Measurements from ENCODE around the gene OSGIN1. TPM values are rescaled to one million over a fixed set of nuclear protein-coding genes. Genes with fewer than 3 reads are reported as not detected.

The OSGIN1 gene
- polyA plus RNA-seq, 1 donor = 0.59 TPM

- no peak for DNase-seq (ENCODE audit: low read depth)
These were observed 48.7 kb downstream of the OSGIN1 start for GRCh38 chr16:84001726-84002125.

GRCh38 chr16:84003038-84003437 lies 50.0 kb downstream of the OSGIN1 start:
- no peak for DNase-seq (ENCODE audit: low read depth)

- DNase-seq (ENCODE audit: low read depth) = no peak
These were observed 51.4 kb downstream of the OSGIN1 start for GRCh38 chr16:84004442-84004841.

- DNase-seq (ENCODE audit: low read depth) = no peak
These were observed 52.4 kb downstream of the OSGIN1 start for GRCh38 chr16:84005391-84005790.

- no peak for DNase-seq (ENCODE audit: low read depth)
These were observed 54.5 kb downstream of the OSGIN1 start for GRCh38 chr16:84007520-84007919.

GRCh38 chr16:84007965-84008364 lies 54.9 kb downstream of the OSGIN1 start:
- no peak for DNase-seq (ENCODE audit: low read depth)

GRCh38 chr16:84009282-84009681 lies 56.2 kb downstream of the OSGIN1 start:
- DNase-seq (ENCODE audit: low read depth) = no peak

- no peak for DNase-seq (ENCODE audit: low read depth)
These were observed 60.9 kb downstream of the OSGIN1 start for GRCh38 chr16:84013787-84014569.

- DNase-seq (ENCODE audit: low read depth) = no peak
These were observed 61.7 kb downstream of the OSGIN1 start for GRCh38 chr16:84014570-84015327.

GRCh38 chr16:84015399-84015798 lies 62.4 kb downstream of the OSGIN1 start:
- DNase-seq (ENCODE audit: low read depth) = no peak

Other genes starting within 250 kb of the OSGIN1 start
- 98.9 TPM for gene HSBP1, start 145.3 kb upstream of the OSGIN1 start, polyA plus RNA-seq (ENCODE audit: insufficient read length)
- 3.9 TPM for gene MLYCD, start 54.1 kb upstream of the OSGIN1 start, polyA plus RNA-seq (ENCODE audit: insufficient read length)
- gene NECAB2, start 15.0 kb downstream of the OSGIN1 start, polyA plus RNA-seq (ENCODE audit: insufficient read length) = 0.66 TPM
- not detected for gene SLC38A8, start 89.6 kb downstream of the OSGIN1 start, polyA plus RNA-seq (ENCODE audit: insufficient read length)
- 61.1 TPM for gene MBTPS1, start 163.7 kb downstream of the OSGIN1 start, polyA plus RNA-seq (ENCODE audit: insufficient read length)
- 17.3 TPM for gene HSDL1, start 191.9 kb downstream of the OSGIN1 start, polyA plus RNA-seq (ENCODE audit: insufficient read length)
- 0.33 TPM for gene DNAAF1, start 192.1 kb downstream of the OSGIN1 start, polyA plus RNA-seq (ENCODE audit: insufficient read length)
- 26.1 TPM for gene TAF1C, start 233.8 kb downstream of the OSGIN1 start, polyA plus RNA-seq (ENCODE audit: insufficient read length)
- gene ADAD2, start 237.9 kb downstream of the OSGIN1 start, polyA plus RNA-seq (ENCODE audit: insufficient read length) = 0.94 TPM